GM18909 (cell line): ENCODE data around the gene ATP6V1B1.

Source experiments
- ATAC-seq: cut with Tn5 transposase; IDR thresholded peaks from one replicate; pipeline ENCODE4 v1.9.1; 2021; ENCODE audit warnings: mild to moderate bottlenecking; ENCODE audit not compliant: unreplicated experiment, poor library complexity

The ATP6V1B1 gene

GRCh38 chr2:70923378-70924015 is 12.2 kb upstream of the ATP6V1B1 start:
- ATAC-seq, result no peak

- ATAC-seq, result no peak
Measured at GRCh38 chr2:70926042-70926441, 9.7 kb upstream of the ATP6V1B1 start.

GRCh38 chr2:70927138-70927537 is 8.6 kb upstream of the ATP6V1B1 start:
- ATAC-seq, result no peak

- no peak for ATAC-seq
Measured at GRCh38 chr2:70927641-70928040, 8.1 kb upstream of the ATP6V1B1 start.

GRCh38 chr2:70928366-70928765 is 7.3 kb upstream of the ATP6V1B1 start:
- no peak for ATAC-seq

GRCh38 chr2:70930371-70931329 is 5.0 kb upstream of the ATP6V1B1 start:
- ATAC-seq, result no peak

- no peak for ATAC-seq
Measured at GRCh38 chr2:70931376-70932000, 4.2 kb upstream of the ATP6V1B1 start.

- no peak for ATAC-seq
Measured at GRCh38 chr2:70932631-70933230, 3.0 kb upstream of the ATP6V1B1 start.

GRCh38 chr2:70934981-70935380 is 719 bp upstream of the ATP6V1B1 start:
- ATAC-seq, result no peak

- ATAC-seq, result no peak
Measured at GRCh38 chr2:70936165-70936978, 672 bp downstream of the ATP6V1B1 start.

GRCh38 chr2:70936979-70937811 is 1.5 kb downstream of the ATP6V1B1 start:
- no peak for ATAC-seq

- no peak for ATAC-seq
Measured at GRCh38 chr2:70937866-70938585, 2.3 kb downstream of the ATP6V1B1 start.

GRCh38 chr2:70938586-70938950 is 2.9 kb downstream of the ATP6V1B1 start:
- no peak for ATAC-seq

GRCh38 chr2:70939001-70939838 is 3.5 kb downstream of the ATP6V1B1 start:
- no peak for ATAC-seq

- ATAC-seq, result no peak
Measured at GRCh38 chr2:70939839-70940580, 4.3 kb downstream of the ATP6V1B1 start.

GRCh38 chr2:70941186-70941585 is 5.5 kb downstream of the ATP6V1B1 start:
- no peak for ATAC-seq

GRCh38 chr2:70941701-70942100 is 6.0 kb downstream of the ATP6V1B1 start:
- no peak for ATAC-seq
